ENCODE results near the gene MAML3.

MAML3 gene

DNA sequence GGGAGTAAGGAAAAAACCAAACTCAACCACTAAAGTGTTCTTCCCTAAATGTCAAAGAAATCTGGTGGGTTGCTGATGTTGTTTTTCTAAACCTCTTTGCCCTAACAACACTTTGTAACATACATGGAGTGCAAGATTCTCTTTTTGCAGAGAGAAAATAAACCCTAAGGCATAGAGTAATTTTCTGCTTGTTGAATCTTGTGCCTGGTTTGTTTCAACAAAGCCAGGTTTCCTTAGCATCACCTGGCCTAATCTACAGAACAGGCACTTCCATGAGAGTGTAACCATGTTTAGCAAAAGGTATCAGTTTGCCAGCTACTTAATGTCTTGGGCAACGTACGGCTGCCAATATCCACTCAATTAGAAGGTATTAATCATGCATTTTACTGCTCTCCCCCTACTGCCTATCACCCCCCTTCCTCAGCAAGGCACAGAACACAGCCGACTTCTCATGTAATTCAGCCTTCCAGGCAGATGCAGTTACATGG, 219.2 kb downstream of the MAML3 start:
- H3K4me3 ChIP-seq (ENCODE audit: low read depth, low read length), result no peak overlapping the region
- no peak for DNase-seq (ENCODE audit: low read depth)
- TF ChIP-seq, protein P1, sequence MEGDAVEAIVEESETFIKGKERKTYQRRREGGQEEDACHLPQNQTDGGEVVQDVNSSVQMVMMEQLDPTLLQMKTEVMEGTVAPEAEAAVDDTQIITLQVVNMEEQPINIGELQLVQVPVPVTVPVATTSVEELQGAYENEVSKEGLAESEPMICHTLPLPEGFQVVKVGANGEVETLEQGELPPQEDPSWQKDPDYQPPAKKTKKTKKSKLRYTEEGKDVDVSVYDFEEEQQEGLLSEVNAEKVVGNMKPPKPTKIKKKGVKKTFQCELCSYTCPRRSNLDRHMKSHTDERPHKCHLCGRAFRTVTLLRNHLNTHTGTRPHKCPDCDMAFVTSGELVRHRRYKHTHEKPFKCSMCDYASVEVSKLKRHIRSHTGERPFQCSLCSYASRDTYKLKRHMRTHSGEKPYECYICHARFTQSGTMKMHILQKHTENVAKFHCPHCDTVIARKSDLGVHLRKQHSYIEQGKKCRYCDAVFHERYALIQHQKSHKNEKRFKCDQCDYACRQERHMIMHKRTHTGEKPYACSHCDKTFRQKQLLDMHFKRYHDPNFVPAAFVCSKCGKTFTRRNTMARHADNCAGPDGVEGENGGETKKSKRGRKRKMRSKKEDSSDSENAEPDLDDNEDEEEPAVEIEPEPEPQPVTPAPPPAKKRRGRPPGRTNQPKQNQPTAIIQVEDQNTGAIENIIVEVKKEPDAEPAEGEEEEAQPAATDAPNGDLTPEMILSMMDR (conservative IDR thresholded peaks at IDR 0.05; ENCODE audit: low read depth, low read length), result no peak

DNA sequence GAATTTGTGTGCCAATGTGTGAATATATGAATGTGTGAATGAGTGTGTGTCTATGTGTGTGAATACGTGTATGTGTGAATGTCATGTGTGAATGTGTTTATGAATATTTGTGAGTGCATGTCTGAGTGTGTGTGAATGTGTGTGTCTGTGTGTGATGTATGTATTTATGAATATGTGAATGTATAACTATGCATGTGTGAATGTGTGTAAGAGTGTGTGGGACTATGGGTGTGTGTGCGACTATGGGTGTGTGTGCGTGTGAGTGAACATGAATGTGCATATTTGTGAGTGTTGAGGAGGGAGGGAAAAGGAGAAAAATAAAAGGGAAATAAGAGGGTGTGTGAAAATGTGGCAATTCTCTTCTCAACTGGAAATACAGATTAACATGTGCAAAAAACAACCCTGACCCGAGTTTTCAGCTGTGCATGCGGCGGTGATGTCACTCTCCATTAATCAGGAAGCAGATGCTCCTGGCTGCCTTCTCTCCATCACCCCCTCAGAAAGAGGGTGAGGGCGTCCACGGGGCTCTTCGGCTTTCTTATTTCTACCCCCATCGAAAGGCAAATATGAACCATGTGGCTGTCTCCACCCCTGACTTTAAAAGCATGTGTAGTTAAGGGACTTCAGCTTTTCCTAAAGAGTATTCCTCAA, 219.8 kb downstream of the MAML3 start:
- H3K4me3 ChIP-seq (ENCODE audit: low read depth, low read length), result no peak overlapping the region
- DNase-seq (ENCODE audit: low read depth), result peak; percentile 27
- TF ChIP-seq, protein P1 (conservative IDR thresholded peaks at IDR 0.05; ENCODE audit: low read depth, low read length), result no peak

DNA sequence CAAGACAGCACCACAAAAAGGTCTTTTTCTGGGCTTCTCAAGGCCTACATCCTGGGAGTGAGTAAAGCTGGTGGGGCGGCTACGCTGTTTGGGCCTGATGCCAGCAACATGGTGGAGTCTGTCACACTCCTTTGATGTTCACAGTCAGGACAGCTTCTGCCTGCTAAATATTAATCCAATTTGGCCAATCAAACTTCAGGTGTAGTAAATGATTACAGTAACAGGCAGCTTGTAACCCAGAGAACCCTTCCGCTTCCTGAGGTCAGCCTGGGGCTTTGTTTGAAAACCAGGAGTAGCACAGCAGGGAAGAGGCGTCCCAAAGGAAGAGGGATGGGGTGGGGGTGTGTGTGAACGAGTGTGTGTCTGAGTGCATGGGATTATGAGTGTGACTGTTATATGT, 220.4 kb downstream of the MAML3 start:
- no peak overlapping the region for H3K4me3 ChIP-seq (ENCODE audit: low read depth, low read length)
- DNase-seq (ENCODE audit: low read depth), result no peak
- TF ChIP-seq, protein P1 (conservative IDR thresholded peaks at IDR 0.05; ENCODE audit: low read depth, low read length), result no peak

GRCh38 chr4:139933104-139933503, 220.9 kb downstream of the MAML3 start:
- H3K4me3 ChIP-seq (ENCODE audit: low read depth, low read length), result no peak overlapping the region
- TF ChIP-seq, protein P1 (conservative IDR thresholded peaks at IDR 0.05; ENCODE audit: low read depth, low read length), result no peak
- no peak for DNase-seq (ENCODE audit: low read depth)

DNA sequence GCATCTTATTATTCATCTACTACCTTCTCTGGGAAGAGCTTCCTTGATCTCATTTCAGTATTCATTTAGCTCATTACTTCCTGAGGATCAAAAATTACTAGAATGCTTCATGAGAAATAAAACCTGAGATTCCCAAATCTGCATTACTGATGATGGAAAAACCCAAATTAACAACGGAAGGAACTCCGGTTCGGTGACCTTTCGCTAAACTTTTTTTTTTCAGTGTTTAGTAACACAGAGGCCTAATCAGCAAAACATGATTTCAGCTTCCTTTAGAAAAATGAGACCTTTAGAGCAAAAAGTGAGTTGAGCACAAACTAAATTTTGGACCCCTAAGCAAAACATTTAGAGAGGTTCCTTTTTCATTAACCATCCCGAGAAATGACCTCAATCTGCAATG, 229.2 kb downstream of the MAML3 start:
- DNase-seq (ENCODE audit: low read depth), result no peak
- H3K4me3 ChIP-seq (ENCODE audit: low read depth, low read length), result no peak overlapping the region
- TF ChIP-seq, protein P1 (conservative IDR thresholded peaks at IDR 0.05; ENCODE audit: low read depth, low read length), result no peak

GRCh38 chr4:139922406-139923024, 231.5 kb downstream of the MAML3 start:
- TF ChIP-seq, protein P1 (conservative IDR thresholded peaks at IDR 0.05; ENCODE audit: low read depth, low read length), result no peak
- no peak overlapping the region for H3K4me3 ChIP-seq (ENCODE audit: low read depth, low read length)
- no peak for DNase-seq (ENCODE audit: low read depth)
